ENCODE measurements around the gene PLEKHO2.

The PLEKHO2 gene

DNA sequence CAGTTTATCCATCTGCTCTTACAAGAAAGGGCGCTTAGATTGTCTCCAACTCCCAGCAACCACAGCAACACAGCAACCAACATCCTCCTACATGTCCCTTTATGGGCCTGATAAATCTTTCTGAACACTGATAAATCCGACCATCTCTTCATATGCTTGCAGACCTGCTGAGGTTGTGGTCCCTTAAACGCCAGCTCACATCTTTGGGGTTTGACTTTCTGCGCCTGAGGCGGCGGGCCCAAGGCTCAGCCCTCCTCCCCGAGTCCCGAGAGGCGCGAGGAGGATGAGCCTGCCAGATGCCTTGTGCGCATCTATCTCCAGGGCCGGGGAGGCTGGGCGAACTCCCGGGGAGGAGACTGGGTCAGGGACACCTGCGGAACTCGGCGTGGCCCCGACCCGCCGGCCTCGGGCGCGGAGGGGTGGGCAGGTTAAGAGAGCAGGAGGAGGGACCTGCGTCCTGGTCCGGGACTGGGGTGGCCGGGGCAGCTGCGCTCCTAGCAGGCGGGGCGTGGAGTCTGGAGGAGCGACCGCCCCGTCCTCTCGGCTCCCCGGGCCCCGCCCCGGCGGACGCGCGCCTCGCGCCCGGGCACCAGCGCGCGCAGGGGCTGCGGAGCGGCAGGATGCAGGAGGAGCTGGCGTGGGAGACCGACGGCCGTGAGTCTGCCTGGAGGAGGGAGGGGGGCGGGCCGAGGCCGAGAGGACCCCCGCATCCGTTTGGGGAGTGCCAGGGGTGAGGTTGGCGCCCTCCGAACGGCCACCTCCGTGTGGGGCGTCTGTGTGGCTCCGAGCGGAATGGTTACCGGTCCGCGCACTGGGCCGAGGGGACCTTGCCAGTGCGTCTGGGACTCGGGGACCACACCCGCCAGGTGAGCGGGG is 69.8 kb downstream of the PLEKHO2 start, which contains the start of gene ANKDD1A:
Gene ANKDD1A (plus strand): TSS at position 592 of the 876 bp plus-strand sequence. CDS start 29 bp downstream, at position 621.
- DNase-seq (ENCODE audit: low read depth in 1 of 2, low spot score in 1 of 2), result peak in 1 of 2 donors; percentile 23

DNA sequence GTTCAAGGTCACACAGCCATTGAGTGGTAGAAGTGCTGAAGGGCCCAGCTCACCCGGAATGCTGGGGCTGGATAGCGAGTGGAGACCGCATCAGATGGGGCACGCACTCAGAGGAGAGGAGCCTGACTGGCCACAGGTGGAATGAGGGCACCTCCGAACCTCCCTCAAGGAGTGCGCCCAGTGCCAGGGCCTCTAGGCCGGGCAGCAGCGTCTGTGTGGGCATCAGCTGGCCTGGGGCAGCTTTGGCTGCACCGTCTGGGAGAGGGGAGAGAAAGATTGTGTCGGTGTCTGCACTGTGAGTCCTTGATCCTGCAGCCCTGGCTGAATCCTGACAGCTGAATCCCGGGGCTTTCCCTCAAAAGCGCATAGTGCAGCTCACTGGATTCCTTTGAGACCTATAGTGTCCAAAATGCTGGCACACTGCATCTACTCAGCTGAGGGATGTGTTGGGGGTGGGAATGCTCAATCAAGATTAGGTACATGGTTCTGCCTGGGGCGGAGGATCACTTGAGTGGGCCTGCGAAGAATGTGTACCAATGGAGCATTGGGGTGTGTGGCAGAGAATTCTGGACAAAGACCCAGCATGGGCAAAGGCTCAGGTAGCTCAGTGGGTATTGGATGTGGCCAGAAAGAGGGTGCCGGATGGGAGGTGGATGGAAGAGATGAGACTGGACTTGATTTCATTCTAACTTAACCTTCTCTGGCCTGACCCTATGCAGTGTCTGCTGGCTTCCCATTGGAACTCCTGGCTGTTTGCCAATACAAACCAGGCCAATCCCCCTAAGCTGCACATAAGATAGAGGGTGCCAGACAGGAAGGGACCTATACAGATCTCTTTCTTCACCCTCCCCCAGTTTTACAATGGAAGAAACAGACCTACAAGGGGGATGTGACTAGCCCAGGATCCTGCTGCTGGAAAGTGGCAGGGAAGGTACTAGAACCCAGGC is 70.9 kb downstream of the PLEKHO2 start:
- no peak for DNase-seq (ENCODE audit: low read depth in 1 of 2, low spot score in 1 of 2)

DNA sequence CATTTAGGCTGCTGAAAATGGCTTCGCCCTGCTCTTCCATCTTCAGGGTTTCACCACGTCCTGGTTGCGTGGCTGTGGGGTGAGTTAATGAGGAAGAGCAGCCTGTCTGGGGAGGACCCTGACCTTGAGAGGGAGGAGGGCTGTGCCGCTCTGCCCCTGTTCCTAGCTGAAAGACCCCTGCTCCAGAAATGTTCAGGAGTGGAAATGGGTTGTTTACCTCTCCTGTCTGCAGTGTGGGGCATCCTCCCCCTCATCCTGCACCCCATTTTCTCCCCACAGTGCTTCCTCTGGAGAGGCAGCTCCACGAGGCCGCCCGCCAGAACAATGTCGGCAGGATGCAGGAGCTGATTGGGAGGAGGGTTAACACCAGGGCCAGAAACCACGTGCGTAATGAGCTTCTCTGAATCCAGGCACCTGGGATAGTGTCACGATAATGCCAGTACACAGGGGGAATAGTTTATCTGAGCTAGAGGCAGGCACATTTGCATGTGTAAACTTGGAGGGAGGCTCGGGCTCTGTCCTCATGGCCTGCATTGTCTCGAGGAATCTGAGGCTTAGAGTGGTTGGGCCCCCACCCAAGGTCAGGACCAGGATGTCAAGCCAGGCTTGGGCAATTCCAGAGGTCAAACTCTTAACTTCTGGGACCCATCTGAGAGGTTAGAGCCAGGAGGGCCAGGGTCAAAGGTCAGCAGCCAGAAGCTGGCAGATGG is 74.0 kb downstream of the PLEKHO2 start:
- no peak for DNase-seq (ENCODE audit: low read depth in 1 of 2, low spot score in 1 of 2)

DNA sequence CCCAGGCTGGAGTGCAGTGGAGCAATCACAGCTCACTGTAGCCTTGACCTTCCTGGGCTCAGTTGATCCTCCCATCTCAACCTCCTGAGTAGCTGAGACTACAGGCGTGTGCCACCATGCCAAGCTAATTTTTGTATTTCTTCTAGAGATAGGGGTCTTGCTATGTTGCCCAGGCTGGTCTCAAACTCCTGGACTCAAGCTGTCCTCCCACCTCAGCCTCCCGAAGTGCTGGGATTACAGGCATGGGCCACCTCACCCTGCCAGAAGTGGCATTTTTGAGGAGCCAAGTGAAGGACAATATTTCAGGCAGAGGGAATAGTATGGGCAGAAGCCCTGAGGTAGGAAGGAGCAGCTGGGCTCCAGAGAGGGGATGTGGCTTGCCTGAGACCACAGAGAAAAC is 74.7 kb downstream of the PLEKHO2 start:
- no peak for DNase-seq (ENCODE audit: low read depth in 1 of 2, low spot score in 1 of 2)

DNA sequence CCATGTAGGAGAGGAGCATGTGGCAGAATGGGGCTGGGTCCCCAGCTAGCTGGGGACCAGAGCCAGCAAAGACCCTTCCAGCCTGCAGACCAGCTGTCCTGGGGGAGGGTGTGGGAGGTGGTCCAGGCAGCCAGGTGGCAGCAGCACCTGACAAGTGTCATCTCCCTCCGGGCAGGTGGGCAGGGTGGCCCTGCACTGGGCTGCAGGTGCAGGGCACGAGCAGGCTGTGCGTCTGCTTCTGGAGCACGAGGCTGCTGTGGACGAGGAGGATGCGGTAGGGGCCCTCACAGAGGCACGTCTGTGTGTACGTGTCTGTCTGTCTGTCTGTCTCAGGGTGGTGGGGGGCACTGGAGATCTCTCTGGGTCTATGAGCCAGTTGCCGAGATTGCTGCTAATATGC is 75.5 kb downstream of the PLEKHO2 start:
- DNase-seq (ENCODE audit: low read depth in 1 of 2, low spot score in 1 of 2), result no peak

Data from activated CD4-positive, alpha-beta T cell treated with anti-CD3 and anti-CD28 coated beads, Interleukin-2, amount 50 U/mL, for 24 hours (primary cell).